OCI-LY1 (cell line): ENCODE measurements around the gene SMIM32.

Source experiments
- H2AFZ ChIP-seq: fragments of 200-600 bp; sonication (generic), shearing (Covaris generic); 2 replicates; pipeline ENCODE4 v1.6.0; 2014; ENCODE audit warnings: antibody characterized with exemption, mild to moderate bottlenecking, low read length
- H3F3A ChIP-seq: fragments of 200-600 bp; sonication (generic), shearing (Covaris generic); 2 replicates; pipeline ENCODE4 v1.6.0; 2014; ENCODE audit warnings: mild to moderate bottlenecking, antibody characterized with exemption, low read length, moderate library complexity; ENCODE audit not compliant: insufficient read depth
- H3K27ac ChIP-seq: fragments of 200-600 bp; sonication (generic); 2 replicates; pipeline ENCODE4 v1.5.1; 2014; ENCODE audit warnings: low read length, mixed run types, mild to moderate bottlenecking, low read depth; ENCODE audit not compliant: poor library complexity, severe bottlenecking
- H3K27me3 ChIP-seq: fragments of 200-600 bp; sonication (generic); 2 replicates; pipeline ENCODE4 v1.6.0; 2014; ENCODE audit warnings: antibody characterized with exemption, mild to moderate bottlenecking, low read length, moderate library complexity; ENCODE audit not compliant: insufficient read depth
- H3K36me3 ChIP-seq: fragments of 200-600 bp; sonication (generic); 2 replicates; pipeline ENCODE4 v1.6.1; 2014; ENCODE audit warnings: mild to moderate bottlenecking, antibody characterized with exemption, low read length, moderate library complexity, mixed read lengths; ENCODE audit not compliant: insufficient read depth
- H3K4me1 ChIP-seq: fragments of 200-600 bp; sonication (generic); 2 replicates; pipeline ENCODE4 v1.5.1; 2014; ENCODE audit warnings: mild to moderate bottlenecking, low read length, moderate library complexity; ENCODE audit not compliant: insufficient read depth, severe bottlenecking
- H3K4me2 ChIP-seq: fragments of 200-600 bp; sonication (generic), shearing (Covaris generic); 2 replicates; pipeline ENCODE4 v1.6.1; 2014; ENCODE audit warnings: low read length
- H3K4me3 ChIP-seq: fragments of 200-600 bp; sonication (generic); 2 replicates; pipeline ENCODE4 v1.5.1; 2014; ENCODE audit warnings: low read length, low read depth, mild to moderate bottlenecking, mixed read lengths; ENCODE audit not compliant: poor library complexity, severe bottlenecking
- H3K79me2 ChIP-seq: fragments of 200-600 bp; shearing (Covaris generic); 2 replicates; pipeline ENCODE4 v1.6.1; 2016; ENCODE audit warnings: mixed run types, low read length, mixed read lengths; ENCODE audit not compliant: insufficient read depth
- H3K9ac ChIP-seq: fragments of 200-600 bp; sonication (generic), shearing (Covaris generic); 2 replicates; pipeline ENCODE4 v1.6.1; 2014; ENCODE audit warnings: mild to moderate bottlenecking, low read length, mixed read lengths
- H3K9me2 ChIP-seq: fragments of 200-600 bp; sonication (generic), shearing (Covaris generic); 2 replicates; pipeline ENCODE4 v1.6.1; 2014; ENCODE audit warnings: low read depth, mild to moderate bottlenecking, low read length, mixed read lengths
- H3K9me3 ChIP-seq: fragments of 200-600 bp; shearing (Covaris generic); 2 replicates; pipeline ENCODE4 v1.6.1; 2014; ENCODE audit warnings: low read length, mixed read lengths
- H4K20me1 ChIP-seq: fragments of 200-600 bp; sonication (generic), shearing (Covaris generic); 2 replicates; pipeline ENCODE4 v1.6.0; 2016; ENCODE audit warnings: mild to moderate bottlenecking, low read length; ENCODE audit not compliant: insufficient read depth
- CTCF ChIP-seq: fragments of 200-600 bp; sonication (generic), shearing (Covaris generic); IDR thresholded peaks from 2 replicates; pipeline ENCODE4 v1.5.1; 2017; ENCODE audit warnings: mild to moderate bottlenecking, antibody characterized with exemption, low read length, moderate library complexity, mixed read lengths
- EZH2 ChIP-seq: fragments of 200-600 bp; sonication (generic), shearing (Covaris generic); IDR thresholded peaks from 2 replicates; pipeline ENCODE4 v1.8.0; 2017; ENCODE audit warnings: borderline replicate concordance, mixed run types, mild to moderate bottlenecking, antibody characterized with exemption, low read length, moderate library complexity, mixed read lengths

The SMIM32 gene

GRCh38 chr5:136162008-136162407 is 31.0 kb downstream of the SMIM32 start:
- Histone ChIP-seq H3K9ac (no peak overlapping the region), H3K9me3 (no peaks in the 10 kb centered on the region), H3K27me3 (no peaks in the 10 kb centered on the region), H3K79me2 (peaks cover 5% of the 10 kb centered on the region; the same call in 1 of the 2 replicates), H3K36me3 (peaks cover 54% of the 10 kb centered on the region; the same call in 1 of the 2 replicates), H3K4me1 (peaks cover 54% of the 10 kb centered on the region), H3K4me2 (no peak overlapping the region), H2AFZ (no peak overlapping the region), H3K9me2 (no peaks in the 10 kb centered on the region), H3K4me3 (no peak overlapping the region), H4K20me1 (no peaks in the 10 kb centered on the region), H3F3A (no peaks in the 10 kb centered on the region), H3K27ac (no peak overlapping the region)
- no peak for TF ChIP-seq EZH2
- TF ChIP-seq CTCF, result no peak

GRCh38 chr5:136159457-136159856 is 33.5 kb downstream of the SMIM32 start:
- Histone ChIP-seq H3K27ac (no peak overlapping the region), H3F3A (no peaks in the 10 kb centered on the region), H2AFZ (no peak overlapping the region), H3K4me1 (peaks cover 36% of the 10 kb centered on the region), H3K4me3 (no peak overlapping the region), H3K4me2 (no peak overlapping the region), H3K36me3 (peaks cover 74% of the 10 kb centered on the region), H4K20me1 (no peaks in the 10 kb centered on the region), H3K27me3 (no peaks in the 10 kb centered on the region), H3K9me2 (no peaks in the 10 kb centered on the region), H3K79me2 (peaks cover 10% of the 10 kb centered on the region; the same call in 1 of the 2 replicates), H3K9me3 (no peaks in the 10 kb centered on the region), H3K9ac (no peak overlapping the region)
- TF ChIP-seq EZH2 (no peak), CTCF (no peak)

GRCh38 chr5:136157514-136157913 is 35.4 kb downstream of the SMIM32 start:
- H2AFZ ChIP-seq, result no peak overlapping the region
- no peaks in the 10 kb centered on the region for H4K20me1 ChIP-seq
- H3K36me3 ChIP-seq, result peaks cover 78% of the 10 kb centered on the region
- H3K27ac ChIP-seq, result no peak overlapping the region
- TF ChIP-seq EZH2 (no peak), CTCF (no peak)
- H3K9me3 ChIP-seq, result no peaks in the 10 kb centered on the region
- no peaks in the 10 kb centered on the region for H3K9me2 ChIP-seq
- no peaks in the 10 kb centered on the region for H3K27me3 ChIP-seq
- no peaks in the 10 kb centered on the region for H3F3A ChIP-seq
- H3K4me2 ChIP-seq, result no peak overlapping the region
- H3K9ac ChIP-seq, result no peak overlapping the region
- H3K4me1 ChIP-seq, result peaks cover 20% of the 10 kb centered on the region
- peaks cover 26% of the 10 kb centered on the region; the same call in 1 of the 2 replicates for H3K79me2 ChIP-seq
- no peak overlapping the region for H3K4me3 ChIP-seq
